PC-9 (cell line): ENCODE measurements around the gene GSC.

Experiments
- CTCF ChIP-seq: fragments of 200-600 bp; sonication (generic); conservative IDR thresholded peaks from 2 replicates; pipeline ENCODE4 v1.6.1; 2017; ENCODE audit warnings: mixed run types, antibody characterized with exemption, mild to moderate bottlenecking, moderate library complexity
- EZH2 ChIP-seq: fragments of 200-600 bp; sonication (generic); IDR thresholded peaks from 2 replicates; pipeline ENCODE4 v1.8.0; 2017; ENCODE audit warnings: antibody characterized with exemption, low read depth

DNA sequence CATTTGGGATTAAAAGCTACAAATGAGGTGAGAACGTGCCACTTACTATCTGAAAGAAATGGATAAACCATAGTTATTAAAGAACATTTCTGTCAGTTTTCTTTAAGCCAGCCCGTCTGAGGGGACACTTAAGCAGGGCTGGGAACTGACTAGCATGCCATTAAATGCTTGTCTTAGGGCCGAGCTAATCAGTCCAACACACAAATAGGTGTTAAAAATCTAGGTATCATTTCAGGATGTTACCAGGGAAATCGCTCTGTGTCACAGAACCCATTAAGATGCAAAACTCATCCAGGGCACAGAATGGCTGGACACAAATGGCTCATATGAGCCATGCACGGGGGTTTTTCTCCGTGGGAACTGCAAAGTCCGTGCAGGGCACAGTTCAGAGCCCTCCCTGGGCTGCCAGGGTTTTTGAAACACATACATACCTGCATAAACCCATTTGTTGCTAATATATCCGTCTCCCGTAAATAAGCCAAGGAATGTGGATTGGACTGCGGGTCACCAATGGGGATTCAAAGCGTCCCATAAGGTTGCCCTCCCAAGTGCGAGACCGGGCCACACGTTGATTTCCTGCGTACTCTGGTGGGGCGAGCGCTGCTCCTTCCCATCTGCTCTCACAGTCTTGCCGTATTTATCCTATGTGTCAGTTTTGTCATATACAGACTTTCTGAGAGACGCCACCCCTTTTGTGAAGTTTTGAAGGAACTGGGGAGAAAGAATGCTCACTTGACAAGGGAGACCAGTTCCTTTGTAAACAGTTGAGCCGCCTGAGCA, 5.4 kb upstream of the GSC start:
- TF ChIP-seq EZH2 (no peak; the same call in 1 of the 2 replicates), CTCF (no peak)
